RPMI7951 (cell line): ENCODE data around the gene YPEL1. TPM values are rescaled to one million over a fixed set of nuclear protein-coding genes. Genes with fewer than 3 reads are reported as not detected.

ENCODE experiments used
- DNase-seq: peaks from one replicate; pipeline ENCODE4 v3.0.0-alpha.2; 2012; ENCODE audit warnings: low read depth
- total RNA-seq: library from RNA; depleted of rRNA; stranded (reverse); fragments of >200 nt; shearing (Covaris generic); gene quantifications from 2 replicates; pipeline ENCODE4 v1.2.3, GENCODE V29; 2014; rRNA removed

YPEL1 gene
- total RNA-seq, 1 experiment from 2014 or later: 1.8 TPM

DNA sequence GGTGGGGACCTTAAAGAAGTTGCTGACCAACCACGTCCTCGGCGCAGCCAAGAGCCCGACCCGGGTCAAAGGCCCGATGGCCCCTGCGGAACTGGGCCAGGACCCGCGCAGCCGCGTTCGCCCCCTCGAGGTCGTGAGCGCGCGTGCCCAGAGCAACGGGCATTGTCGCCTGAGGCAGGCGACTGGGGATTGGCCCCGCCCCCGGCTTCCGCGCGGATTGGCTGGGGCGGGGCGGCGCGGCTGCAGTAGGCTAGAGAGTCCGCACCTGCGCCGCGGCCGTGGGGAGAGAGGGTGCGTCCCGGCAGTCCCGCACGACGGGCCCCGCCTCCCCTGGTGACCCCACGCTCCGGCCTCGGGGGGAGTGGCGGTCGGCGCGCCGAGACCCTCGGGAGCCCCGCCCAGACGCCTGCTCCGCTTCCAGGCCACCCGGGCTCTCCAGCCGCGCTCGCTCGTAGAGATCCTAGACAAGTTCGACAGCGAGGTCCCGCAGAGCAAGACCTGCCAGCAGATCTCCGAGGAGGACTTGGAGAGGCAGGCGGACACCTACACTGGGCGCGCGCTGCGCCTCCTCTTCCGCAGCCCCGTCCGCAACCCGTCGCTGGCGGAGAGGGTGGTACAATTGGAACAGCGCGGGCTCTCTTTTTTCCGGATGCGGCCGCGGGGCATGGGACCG is 78.1 kb downstream of the YPEL1 start:
- DNase-seq: peak; percentile 68

DNA sequence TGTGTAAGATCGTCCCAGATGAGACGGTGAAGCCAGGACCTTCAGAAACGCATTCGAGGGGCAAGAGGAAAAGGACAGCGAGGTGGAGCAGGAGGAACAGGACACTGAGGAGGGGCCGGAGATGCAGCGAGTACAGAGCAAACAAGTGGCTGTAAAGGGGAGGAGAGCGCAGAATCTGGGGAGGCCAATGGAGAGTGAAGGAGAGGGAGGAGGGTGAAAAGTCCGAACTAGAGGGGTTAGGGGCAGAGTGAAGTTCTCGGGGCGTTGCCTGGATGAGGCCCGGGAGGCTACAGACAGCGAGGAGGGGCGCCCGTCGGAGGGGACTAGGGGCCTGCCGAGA is 78.6 kb downstream of the YPEL1 start:
- DNase-seq: no peak

DNA sequence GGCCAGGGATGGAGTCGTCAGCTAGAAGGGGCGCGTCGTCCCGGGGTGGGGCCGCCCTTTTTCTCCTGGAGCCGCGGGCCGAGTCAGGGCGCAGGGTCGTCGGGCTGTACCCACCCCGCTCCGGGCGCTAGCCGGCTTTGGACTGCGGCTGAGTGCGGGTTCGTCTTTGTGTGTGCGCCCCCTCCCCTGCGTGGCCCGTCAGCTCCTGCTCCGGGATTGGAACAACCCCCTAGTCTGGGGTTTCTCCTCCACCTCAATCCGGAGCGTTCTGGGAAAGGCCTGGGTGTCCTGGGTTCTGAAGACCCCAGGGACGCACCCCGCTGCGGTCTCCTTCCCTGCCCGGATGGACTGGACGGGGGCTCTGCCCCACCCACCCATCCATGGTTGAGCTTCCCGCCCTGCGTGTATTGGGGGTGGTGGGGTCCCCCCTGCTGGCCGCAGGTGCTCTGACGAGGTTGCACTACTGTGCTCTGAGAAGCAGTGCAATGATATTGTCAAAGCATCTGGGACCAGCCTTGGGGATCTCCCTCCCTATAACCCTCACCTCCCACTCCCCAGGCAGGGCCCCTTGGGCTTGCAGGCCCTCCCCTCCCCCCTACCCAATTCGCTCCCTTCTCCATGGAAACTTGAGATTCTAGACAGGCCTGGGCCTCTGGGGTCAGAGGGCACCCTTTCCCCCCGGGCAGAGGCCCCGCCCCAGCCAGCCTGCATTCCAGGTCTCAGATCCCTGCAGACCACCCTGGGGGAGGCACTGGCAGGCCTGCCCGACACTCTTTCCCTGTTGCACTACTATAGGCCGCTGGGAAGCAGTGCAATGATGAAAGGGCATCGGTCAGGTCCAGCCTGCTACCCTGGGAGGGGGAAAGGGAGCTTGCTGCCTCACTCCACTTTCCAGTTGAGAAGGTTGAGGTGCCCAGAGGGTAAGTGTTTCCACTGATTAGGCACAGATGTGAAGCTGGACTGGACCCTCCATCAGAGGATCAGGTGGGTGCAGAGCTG is 82.7 kb downstream of the YPEL1 start:
- no peak for DNase-seq

DNA sequence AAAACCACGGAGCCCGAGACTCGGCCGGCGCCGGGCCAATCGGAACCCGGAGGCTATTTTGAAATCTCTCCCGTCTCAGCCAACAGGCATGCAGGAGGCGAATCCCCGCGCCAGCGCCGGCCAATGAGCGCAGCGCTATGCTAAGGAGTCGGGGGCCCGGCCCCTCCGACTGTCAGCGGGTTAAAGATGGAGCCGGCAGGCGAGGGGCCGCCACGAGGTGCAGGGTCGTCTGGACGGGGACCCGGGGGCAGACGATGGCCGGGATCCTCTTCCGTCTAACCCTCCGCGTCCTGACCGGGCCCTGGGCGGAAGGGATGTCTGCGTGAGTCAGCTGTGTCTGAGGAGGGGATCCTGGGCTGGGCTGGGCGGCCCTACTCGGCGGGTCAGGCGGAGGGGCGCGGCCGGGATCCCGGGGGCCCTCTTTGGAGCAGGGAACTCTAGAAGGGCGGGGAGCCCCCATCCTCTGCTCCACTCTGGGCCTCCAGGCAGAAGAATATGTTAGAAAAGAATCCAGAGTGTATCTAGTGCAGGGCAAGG is 83.5 kb downstream of the YPEL1 start:
- peak; percentile 86 for DNase-seq

DNA sequence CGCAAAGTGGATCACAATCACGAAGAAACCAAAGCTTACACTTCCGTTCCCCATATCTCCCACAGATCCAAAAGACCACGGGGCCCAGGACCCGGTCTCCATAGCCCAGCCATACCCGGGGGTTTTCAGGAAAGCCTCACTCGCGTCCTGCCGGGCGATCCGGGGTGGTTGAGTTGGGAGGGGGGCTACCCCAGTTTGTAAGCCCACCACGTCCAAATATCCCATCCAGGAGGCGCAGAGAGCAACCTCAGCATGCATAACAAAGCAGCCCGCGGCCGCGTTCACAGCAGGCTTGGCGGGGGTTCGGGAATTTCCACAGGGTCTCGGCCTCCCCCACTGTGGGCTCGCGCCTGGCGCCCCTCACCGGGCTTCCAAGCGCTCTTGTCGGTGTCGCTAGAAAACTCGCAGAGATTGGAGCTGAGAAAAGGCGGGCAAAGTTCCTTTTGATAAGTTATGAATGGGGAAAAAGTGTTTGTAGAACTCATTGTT is 84.0 kb downstream of the YPEL1 start:
- no peak for DNase-seq

DNA sequence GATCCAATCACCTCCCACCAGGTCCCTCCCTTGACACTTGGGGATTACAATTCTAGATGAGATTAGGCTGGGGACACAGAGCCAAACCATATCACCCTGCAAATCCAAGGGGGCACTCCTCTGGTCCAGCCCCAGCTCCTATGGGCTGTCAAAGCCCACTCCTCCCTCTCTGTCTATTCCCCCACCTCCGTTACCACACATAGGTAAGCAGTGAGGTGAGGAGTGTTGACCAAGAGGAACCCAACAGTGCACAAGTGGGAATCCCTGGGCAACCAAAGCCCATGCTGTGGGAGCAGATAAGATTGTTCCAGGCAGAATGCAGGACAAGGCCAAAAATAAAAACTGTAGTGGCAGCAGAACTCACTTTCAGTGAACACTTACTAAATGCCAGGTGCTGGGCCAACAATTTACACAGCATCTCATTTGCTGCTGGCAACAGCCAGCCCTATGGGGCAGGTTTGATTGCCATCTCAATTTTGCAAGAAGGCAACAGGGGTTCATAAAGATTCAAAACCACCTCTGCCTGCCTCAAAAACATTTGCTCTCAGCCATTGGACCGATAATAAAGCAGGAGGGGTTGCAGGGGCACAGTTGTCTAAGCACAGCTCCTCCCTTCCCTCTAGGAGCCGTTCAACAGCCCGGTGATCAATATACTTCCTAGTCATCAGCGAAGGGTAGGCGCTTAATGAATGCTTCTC is 84.6 kb downstream of the YPEL1 start:
- DNase-seq: no peak

DNA sequence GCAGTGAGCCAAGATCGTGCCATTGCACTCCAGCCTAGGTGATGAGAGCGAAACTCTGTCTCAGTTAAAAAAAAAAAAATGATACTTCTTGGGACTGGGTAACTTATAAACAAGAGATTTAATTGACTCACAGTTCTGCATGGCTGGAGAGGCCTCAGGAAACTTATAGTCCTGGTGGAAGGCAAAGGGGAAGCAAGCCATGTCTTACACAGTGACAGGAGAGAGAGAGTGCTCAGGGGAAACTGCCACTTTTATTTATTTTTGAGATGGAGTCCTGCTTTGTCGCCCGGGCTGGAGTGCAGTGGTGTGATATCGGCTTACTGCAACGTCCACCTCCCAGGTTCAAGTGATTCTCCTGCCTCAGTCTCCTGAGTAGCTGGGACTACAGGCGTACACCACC is 85.3 kb downstream of the YPEL1 start:
- no peak for DNase-seq

Other genes starting within 250 kb of the YPEL1 start
- gene RIMBP3C, start 184.3 kb downstream of the YPEL1 start, total RNA-seq: 0.20 TPM in 1 of 2 replicates, not detected in the other
- gene UBE2L3, start 168.1 kb downstream of the YPEL1 start, total RNA-seq: 68.4 and 91.2 TPM in 2 replicates
- 10.8 and 14.7 TPM in 2 replicates for gene YDJC, start 105.8 kb downstream of the YPEL1 start, total RNA-seq
- 0.10 and 0.36 TPM in 2 replicates for gene CCDC116, start 103.0 kb downstream of the YPEL1 start, total RNA-seq
- gene SDF2L1, start 93.5 kb downstream of the YPEL1 start, total RNA-seq: 34.7 and 74.5 TPM in 2 replicates
- 12.0 and 15.7 TPM in 2 replicates for gene PPIL2, start 69.8 kb downstream of the YPEL1 start, total RNA-seq
- 35.4 and 42.7 TPM in 2 replicates for gene MAPK1, start 131.9 kb upstream of the YPEL1 start, total RNA-seq
- gene PPM1F, start 217.1 kb upstream of the YPEL1 start, total RNA-seq: 13.5 and 21.7 TPM in 2 replicates
- gene TOP3B, start 247.0 kb upstream of the YPEL1 start, total RNA-seq: 12.6 and 13.3 TPM in 2 replicates